ENCODE measurements around the gene FYTTD1.
A peak's percentile ranks its signal among the peaks of the same experiment; 100 is the strongest.

The FYTTD1 gene

GRCh38 chr3:197736491-197737318 is 13.0 kb upstream of the FYTTD1 start, which contains the start of gene RUBCN:
Gene RUBCN (minus strand): TSS chr3:197736904. CDS start chr3:197736719, 185 bp downstream.
- H3K4me3 ChIP-seq (ENCODE audit: insufficient read depth, low read depth, low read length) = peak within 1 kb of the TSS; percentile 83
- no peaks in the 10 kb centered on the region for H3K36me3 ChIP-seq (ENCODE audit: control insufficient read depth, insufficient read depth, low read length)
- H3K27ac ChIP-seq (ENCODE audit: insufficient read depth, low read depth, low read length, poor library complexity, severe bottlenecking) = peak within 1 kb of the TSS; percentile 70
- no peaks in the 10 kb centered on the region for H3K27me3 ChIP-seq (ENCODE audit: control insufficient read depth, insufficient read depth, low read length, poor library complexity, severe bottlenecking)
- H3K9me3 ChIP-seq (ENCODE audit: control insufficient read depth, low read length) = no peaks in the 10 kb centered on the region
- 0% methylated on average over 92 of the region's 92 CpGs for WGBS, 2 experiments
- peaks cover 2% of the 10 kb centered on the region for H3K4me1 ChIP-seq (ENCODE audit: control insufficient read depth, insufficient read depth, low read length)

- Histone ChIP-seq H3K36me3 (ENCODE audit: control insufficient read depth, insufficient read depth, low read length) (no peaks in the 10 kb centered on the region), H3K4me3 (ENCODE audit: insufficient read depth, low read depth, low read length) (peak overlapping the region; percentile 83), H3K9me3 (ENCODE audit: control insufficient read depth, low read length) (no peaks in the 10 kb centered on the region), H3K27me3 (ENCODE audit: control insufficient read depth, insufficient read depth, low read length, poor library complexity, severe bottlenecking) (no peaks in the 10 kb centered on the region), H3K27ac (ENCODE audit: insufficient read depth, low read depth, low read length, poor library complexity, severe bottlenecking) (peak overlapping the region; percentile 70), H3K4me1 (ENCODE audit: control insufficient read depth, insufficient read depth, low read length) (peaks cover 2% of the 10 kb centered on the region)
- 1% methylated on average over 6 of the region's 6 CpGs for WGBS, 2 experiments
Measured at GRCh38 chr3:197737319-197737649, 12.4 kb upstream of the FYTTD1 start.

GRCh38 chr3:197737749-197738462 is 11.8 kb upstream of the FYTTD1 start:
- no peaks in the 10 kb centered on the region for H3K27me3 ChIP-seq (ENCODE audit: control insufficient read depth, insufficient read depth, low read length, poor library complexity, severe bottlenecking)
- peak overlapping the region; percentile 83 for H3K4me3 ChIP-seq (ENCODE audit: insufficient read depth, low read depth, low read length)
- 77 to 78% methylated on average over 9 of the region's 11 CpGs for WGBS, 2 experiments
- H3K36me3 ChIP-seq (ENCODE audit: control insufficient read depth, insufficient read depth, low read length) = no peaks in the 10 kb centered on the region
- no peaks in the 10 kb centered on the region for H3K9me3 ChIP-seq (ENCODE audit: control insufficient read depth, low read length)
- H3K4me1 ChIP-seq (ENCODE audit: control insufficient read depth, insufficient read depth, low read length) = peaks cover 2% of the 10 kb centered on the region
- no peak overlapping the region for H3K27ac ChIP-seq (ENCODE audit: insufficient read depth, low read depth, low read length, poor library complexity, severe bottlenecking)

- WGBS, 2 experiments = 89 to 92% methylated on average over 3 of the region's 3 CpGs
- no peaks in the 10 kb centered on the region for H3K36me3 ChIP-seq (ENCODE audit: control insufficient read depth, insufficient read depth, low read length)
- no peak overlapping the region for H3K4me3 ChIP-seq (ENCODE audit: insufficient read depth, low read depth, low read length)
- no peaks in the 10 kb centered on the region for H3K9me3 ChIP-seq (ENCODE audit: control insufficient read depth, low read length)
- H3K4me1 ChIP-seq (ENCODE audit: control insufficient read depth, insufficient read depth, low read length) = no peaks in the 10 kb centered on the region
- H3K27ac ChIP-seq (ENCODE audit: insufficient read depth, low read depth, low read length, poor library complexity, severe bottlenecking) = no peak overlapping the region
- H3K27me3 ChIP-seq (ENCODE audit: control insufficient read depth, insufficient read depth, low read length, poor library complexity, severe bottlenecking) = no peaks in the 10 kb centered on the region
Measured at GRCh38 chr3:197742787-197743186, 6.9 kb upstream of the FYTTD1 start.

GRCh38 chr3:197746209-197746608 is 3.5 kb upstream of the FYTTD1 start:
- peaks cover 5% of the 10 kb centered on the region for H3K4me1 ChIP-seq (ENCODE audit: control insufficient read depth, insufficient read depth, low read length)
- H3K27ac ChIP-seq (ENCODE audit: insufficient read depth, low read depth, low read length, poor library complexity, severe bottlenecking) = no peak overlapping the region
- WGBS, 2 experiments = 90 to 91% methylated on average over 3 of the region's 3 CpGs
- no peaks in the 10 kb centered on the region for H3K36me3 ChIP-seq (ENCODE audit: control insufficient read depth, insufficient read depth, low read length)
- no peaks in the 10 kb centered on the region for H3K9me3 ChIP-seq (ENCODE audit: control insufficient read depth, low read length)
- no peak overlapping the region for H3K4me3 ChIP-seq (ENCODE audit: insufficient read depth, low read depth, low read length)
- H3K27me3 ChIP-seq (ENCODE audit: control insufficient read depth, insufficient read depth, low read length, poor library complexity, severe bottlenecking) = peaks cover 29% of the 10 kb centered on the region

- Histone ChIP-seq H3K4me1 (ENCODE audit: control insufficient read depth, insufficient read depth, low read length) (peaks cover 10% of the 10 kb centered on the region), H3K27me3 (ENCODE audit: control insufficient read depth, insufficient read depth, low read length, poor library complexity, severe bottlenecking) (peaks cover 35% of the 10 kb centered on the region), H3K9me3 (ENCODE audit: control insufficient read depth, low read length) (no peaks in the 10 kb centered on the region), H3K4me3 (ENCODE audit: insufficient read depth, low read depth, low read length) (no peak overlapping the region), H3K36me3 (ENCODE audit: control insufficient read depth, insufficient read depth, low read length) (no peaks in the 10 kb centered on the region), H3K27ac (ENCODE audit: insufficient read depth, low read depth, low read length, poor library complexity, severe bottlenecking) (no peak overlapping the region)
- 83 to 89% methylated on average over 3 of the region's 4 CpGs for WGBS, 2 experiments
Measured at GRCh38 chr3:197746801-197747237, 2.9 kb upstream of the FYTTD1 start.

- Histone ChIP-seq H3K9me3 (ENCODE audit: control insufficient read depth, low read length) (no peaks in the 10 kb centered on the region), H3K27ac (ENCODE audit: insufficient read depth, low read depth, low read length, poor library complexity, severe bottlenecking) (no peak overlapping the region), H3K36me3 (ENCODE audit: control insufficient read depth, insufficient read depth, low read length) (no peaks in the 10 kb centered on the region), H3K4me3 (ENCODE audit: insufficient read depth, low read depth, low read length) (peak overlapping the region; percentile 90), H3K27me3 (ENCODE audit: control insufficient read depth, insufficient read depth, low read length, poor library complexity, severe bottlenecking) (peaks cover 39% of the 10 kb centered on the region), H3K4me1 (ENCODE audit: control insufficient read depth, insufficient read depth, low read length) (peaks cover 10% of the 10 kb centered on the region)
- 63 to 72% methylated on average over 11 to 12 of the region's 12 CpGs for WGBS, 2 experiments
Measured at GRCh38 chr3:197748597-197749314, 927 bp upstream of the FYTTD1 start.

GRCh38 chr3:197749315-197749600 is 425 bp upstream of the FYTTD1 start:
- WGBS, 2 experiments = 2 to 3% methylated on average over 18 of the region's 18 CpGs
- H3K4me1 ChIP-seq (ENCODE audit: control insufficient read depth, insufficient read depth, low read length) = peaks cover 10% of the 10 kb centered on the region
- peaks cover 39% of the 10 kb centered on the region for H3K27me3 ChIP-seq (ENCODE audit: control insufficient read depth, insufficient read depth, low read length, poor library complexity, severe bottlenecking)
- H3K4me3 ChIP-seq (ENCODE audit: insufficient read depth, low read depth, low read length) = peak overlapping the region; percentile 90
- no peaks in the 10 kb centered on the region for H3K9me3 ChIP-seq (ENCODE audit: control insufficient read depth, low read length)
- H3K36me3 ChIP-seq (ENCODE audit: control insufficient read depth, insufficient read depth, low read length) = no peaks in the 10 kb centered on the region
- no peak overlapping the region for H3K27ac ChIP-seq (ENCODE audit: insufficient read depth, low read depth, low read length, poor library complexity, severe bottlenecking)

- no peaks in the 10 kb centered on the region for H3K36me3 ChIP-seq (ENCODE audit: control insufficient read depth, insufficient read depth, low read length)
- H3K9me3 ChIP-seq (ENCODE audit: control insufficient read depth, low read length) = no peaks in the 10 kb centered on the region
- peaks cover 39% of the 10 kb centered on the region for H3K27me3 ChIP-seq (ENCODE audit: control insufficient read depth, insufficient read depth, low read length, poor library complexity, severe bottlenecking)
- H3K4me3 ChIP-seq (ENCODE audit: insufficient read depth, low read depth, low read length) = peak overlapping the region; percentile 90
- H3K4me1 ChIP-seq (ENCODE audit: control insufficient read depth, insufficient read depth, low read length) = peaks cover 10% of the 10 kb centered on the region
- H3K27ac ChIP-seq (ENCODE audit: insufficient read depth, low read depth, low read length, poor library complexity, severe bottlenecking) = no peak overlapping the region
- 0 to 1% methylated on average over 43 of the region's 43 CpGs for WGBS, 2 experiments
Measured at GRCh38 chr3:197750396-197750831, 731 bp downstream of the FYTTD1 start.
